Omental fat pad (tissue), 4 donors: ENCODE measurements around the gene ETNK2. TPM values are rescaled to one million over a fixed set of nuclear protein-coding genes. Genes with fewer than 3 reads are reported as not detected.

ENCODE experiments used
- ATAC-seq: fragments of 150-250 bp; one replicate; pipeline ENCODE4 v1.9.1; 2016; ENCODE audit warnings: mild to moderate bottlenecking, moderate library complexity; ENCODE audit not compliant: low FRiP score
- DNase-seq: peaks from one replicate; pipeline ENCODE4 v3.0.0-alpha.2; 2019; ENCODE audit warnings: low spot score
- CTCF ChIP-seq, 3 donors: fragments of 450-650 bp; IDR thresholded peaks; one replicate each; pipeline ENCODE4 v1.5.1; 2016 to 2017; ENCODE audit warnings: antibody characterized with exemption in 3 of 3, mild to moderate bottlenecking in 3 of 3, moderate library complexity in 2 of 3
- total RNA-seq, 4 donors: library from RNA; depleted of rRNA; stranded (reverse); fragments of >200 nt; gene quantifications; one replicate each; pipeline ENCODE4 v1.1.0, GENCODE V29; 2016

The ETNK2 gene
- total RNA-seq, 4 donors from 2014 or later = 11.8 to 16.9 (median 13.3) TPM

GRCh38 chr1:204084247-204084772 is 67.5 kb downstream of the ETNK2 start:
- ATAC-seq = no peak
- no peak for DNase-seq
- no peak for TF ChIP-seq CTCF (IDR thresholded peaks at IDR 0.05)

- no peak for TF ChIP-seq CTCF (IDR thresholded peaks at IDR 0.05)
- DNase-seq = no peak
These were observed 68.4 kb downstream of the ETNK2 start for GRCh38 chr1:204083491-204083890.

GRCh38 chr1:204081791-204082513 is 69.9 kb downstream of the ETNK2 start:
- ATAC-seq (no peak), DNase-seq (no peak)
- TF ChIP-seq CTCF (IDR thresholded peaks at IDR 0.05) = no peak

More at GRCh38 chr1:204083491-204083890, 68.4 kb downstream of the ETNK2 start:
- ATAC-seq = no peak

- ATAC-seq = peak; percentile 26
- DNase-seq = no peak
- no peak for TF ChIP-seq CTCF (IDR thresholded peaks at IDR 0.05)
These were observed 70.6 kb downstream of the ETNK2 start for GRCh38 chr1:204081164-204081790.

Other genes starting within 250 kb of the ETNK2 start
- 10 to 100 TPM; 10.8 to 52.0 (median 18.7) TPM for gene SOX13, start 78.9 kb downstream of the ETNK2 start, total RNA-seq
- 1 to 10 TPM in 2 of 4 donors, not detected in 2; 1.4 to 2.8 TPM for gene REN, start 14.3 kb upstream of the ETNK2 start, total RNA-seq
- gene KISS1, start 44.4 kb upstream of the ETNK2 start, total RNA-seq = not detected
- gene GOLT1A, start 61.9 kb upstream of the ETNK2 start, total RNA-seq = not detected
- gene PLEKHA6, start 207.9 kb upstream of the ETNK2 start, total RNA-seq = 10 to 100 TPM in 2 of 4 donors, 1 to 10 TPM in 2; 2.9 to 13.1 (median 7.5) TPM